Tibial artery (tissue), 4 donors: ENCODE measurements around the gene PDE4B.

Experiments
- DNase-seq, 2 donors: peaks; one replicate each; pipeline ENCODE4 v3.0.0-alpha.2; 2019
- H3K27ac ChIP-seq, 2 donors: fragments of 200-600 bp; sonication (generic) in 1 of 2; 1 replicate in 1 of 2; 2 replicates in 1 of 2; pipeline ENCODE4 v1.5.1; 2018 to 2019; ENCODE audit warnings: mild to moderate bottlenecking in 1 of 2
- H3K27me3 ChIP-seq, 2 donors: fragments of 200-600 bp; sonication (generic) in 1 of 2; one replicate each; pipeline versions ENCODE4 v1.5.1 to v1.6.0; 2016 to 2019
- H3K36me3 ChIP-seq, 3 donors: fragments of 200-600 bp; sonication (generic) in 2 of 3; one replicate each; pipeline ENCODE4 v1.5.1; 2016 to 2019; ENCODE audit warnings: mild to moderate bottlenecking in 2 of 3
- H3K4me1 ChIP-seq, 4 donors: fragments of 200-600 bp; sonication (generic) in 2 of 4; 1 replicate in 3 of 4; 2 replicates in 1 of 4; pipeline ENCODE4 v1.5.1; 2016 to 2019
- H3K4me3 ChIP-seq, 2 donors: fragments of 200-600 bp; sonication (generic) in 1 of 2; 1 replicate in 1 of 2; 2 replicates in 1 of 2; pipeline ENCODE4 v1.5.1; 2018 to 2019; ENCODE audit warnings: mild to moderate bottlenecking in 2 of 2
- H3K9me3 ChIP-seq, 3 donors: fragments of 200-600 bp; sonication (generic) in 1 of 3; one replicate each; pipeline ENCODE4 v1.5.1; 2016 to 2019
- intact Hi-C: fragments of 100-400 bp; cut with DNase I; formaldehyde crosslinking; loops from one replicate; pipeline ENCODE4 v1.15.0; 2023; ENCODE audit warnings: low total_unique reads
- TF ChIP-seq, protein P1 (sequence below), 2 experiments: fragments of 200-600 bp in 1 of 2; fragments of 450-650 bp in 1 of 2; IDR thresholded peaks; one replicate each; pipeline ENCODE4 v1.5.1; 2017 to 2019; ENCODE audit warnings: antibody characterized with exemption in 2 of 2, mild to moderate bottlenecking in 1 of 2, moderate library complexity in 1 of 2

Gene PDE4B

DNA sequence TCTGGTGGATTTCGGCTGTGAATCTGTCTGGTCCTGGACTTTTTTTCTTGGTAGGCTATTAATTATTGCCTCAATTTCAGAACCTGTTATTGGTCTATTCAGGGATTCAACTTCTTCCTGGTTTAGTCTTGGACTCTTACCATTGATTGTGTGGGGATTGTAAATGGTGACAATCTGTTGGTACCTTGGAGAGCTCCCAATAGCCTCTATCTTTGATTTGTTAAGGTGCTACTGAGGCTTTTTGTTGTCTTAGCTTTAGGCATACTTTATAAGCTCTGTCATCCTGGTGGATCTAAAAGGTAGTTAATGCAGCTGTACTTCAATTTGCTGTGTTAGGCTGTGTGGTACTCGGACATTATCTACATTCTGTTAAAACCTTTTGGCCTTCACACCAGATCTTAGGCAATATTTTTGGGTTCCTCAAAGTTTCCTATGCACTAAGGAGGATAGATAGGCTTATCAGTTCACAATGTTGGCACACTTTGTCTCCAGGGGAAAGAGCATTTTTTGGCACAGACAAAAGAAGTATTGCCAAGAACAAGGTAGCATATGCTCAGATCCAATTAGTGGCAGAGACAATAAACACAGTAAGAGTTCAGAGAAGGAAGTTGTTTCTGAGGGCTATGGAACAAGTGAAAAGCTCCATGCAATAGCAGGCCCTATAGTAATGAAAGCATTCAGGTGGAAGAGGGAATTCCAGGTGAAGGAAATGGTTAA lies 230.4 kb downstream of the PDE4B start:
- Histone ChIP-seq H3K27me3 (no peaks in the 10 kb centered on the region), H3K9me3 (no peaks in the 10 kb centered on the region), H3K27ac (no peak overlapping the region), H3K4me1 (no peaks in the 10 kb centered on the region), H3K36me3 (no peaks in the 10 kb centered on the region), H3K4me3 (no peak overlapping the region)
- DNase-seq, result no peak
- intact Hi-C loops, result no loop called here
- TF ChIP-seq, protein P1, sequence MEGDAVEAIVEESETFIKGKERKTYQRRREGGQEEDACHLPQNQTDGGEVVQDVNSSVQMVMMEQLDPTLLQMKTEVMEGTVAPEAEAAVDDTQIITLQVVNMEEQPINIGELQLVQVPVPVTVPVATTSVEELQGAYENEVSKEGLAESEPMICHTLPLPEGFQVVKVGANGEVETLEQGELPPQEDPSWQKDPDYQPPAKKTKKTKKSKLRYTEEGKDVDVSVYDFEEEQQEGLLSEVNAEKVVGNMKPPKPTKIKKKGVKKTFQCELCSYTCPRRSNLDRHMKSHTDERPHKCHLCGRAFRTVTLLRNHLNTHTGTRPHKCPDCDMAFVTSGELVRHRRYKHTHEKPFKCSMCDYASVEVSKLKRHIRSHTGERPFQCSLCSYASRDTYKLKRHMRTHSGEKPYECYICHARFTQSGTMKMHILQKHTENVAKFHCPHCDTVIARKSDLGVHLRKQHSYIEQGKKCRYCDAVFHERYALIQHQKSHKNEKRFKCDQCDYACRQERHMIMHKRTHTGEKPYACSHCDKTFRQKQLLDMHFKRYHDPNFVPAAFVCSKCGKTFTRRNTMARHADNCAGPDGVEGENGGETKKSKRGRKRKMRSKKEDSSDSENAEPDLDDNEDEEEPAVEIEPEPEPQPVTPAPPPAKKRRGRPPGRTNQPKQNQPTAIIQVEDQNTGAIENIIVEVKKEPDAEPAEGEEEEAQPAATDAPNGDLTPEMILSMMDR (IDR thresholded peaks at IDR 0.05), result no peak

DNA sequence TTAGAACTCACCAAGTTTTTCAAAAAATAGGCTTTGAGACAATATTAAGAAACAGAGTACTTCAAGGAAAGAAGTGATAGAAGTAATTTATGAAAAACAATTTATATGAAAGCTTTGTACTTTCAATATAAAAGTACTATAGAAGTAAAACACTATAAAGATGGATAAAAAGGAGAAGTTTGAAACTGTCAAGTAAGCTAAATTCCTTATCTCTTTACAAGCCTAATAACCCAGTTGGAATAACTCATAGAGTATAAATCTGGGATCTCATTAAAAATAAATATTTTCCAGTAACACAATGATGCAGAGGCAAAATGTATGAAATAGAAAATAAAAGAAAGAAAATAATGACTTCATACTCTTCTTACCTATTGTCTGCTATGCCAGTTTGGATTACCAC lies 232.5 kb downstream of the PDE4B start:
- H3K4me3 ChIP-seq, result no peak overlapping the region
- H3K4me1 ChIP-seq, result no peaks in the 10 kb centered on the region
- H3K27ac ChIP-seq, result no peak overlapping the region
- peaks cover 0 to 5% (median 0%) of the 10 kb centered on the region in 3 donors for H3K9me3 ChIP-seq
- no peaks in the 10 kb centered on the region for H3K27me3 ChIP-seq
- no peaks in the 10 kb centered on the region for H3K36me3 ChIP-seq
- TF ChIP-seq, protein P1 (IDR thresholded peaks at IDR 0.05), result no peak
- DNase-seq, result no peak
- intact Hi-C loops, result no loop called here

DNA sequence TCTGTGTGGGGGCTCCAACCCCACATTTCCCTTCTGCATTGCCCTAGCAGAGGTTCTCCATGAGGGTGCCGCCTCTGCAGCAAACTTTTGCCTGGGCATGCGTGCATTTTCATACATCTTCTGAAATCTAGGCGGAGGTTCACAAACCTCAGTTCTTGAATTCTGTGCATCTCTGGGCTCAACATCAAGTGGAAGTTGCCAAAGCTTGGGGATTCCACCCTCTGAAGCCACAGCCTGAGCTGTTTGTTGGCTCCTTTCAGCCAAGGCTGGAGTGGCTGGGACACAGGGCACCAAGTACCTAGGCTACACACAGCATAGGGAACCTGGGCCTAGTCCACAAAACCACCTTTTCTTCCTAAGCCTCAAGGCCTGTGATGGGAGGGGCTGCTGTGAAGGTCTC lies 235.3 kb downstream of the PDE4B start:
- Histone ChIP-seq H3K9me3 (peaks cover 0 to 7% (median 3%) of the 10 kb centered on the region in 3 donors), H3K27ac (no peak overlapping the region), H3K27me3 (no peaks in the 10 kb centered on the region), H3K36me3 (no peaks in the 10 kb centered on the region), H3K4me3 (no peak overlapping the region), H3K4me1 (no peaks in the 10 kb centered on the region)
- intact Hi-C loops, result no loop called here
- TF ChIP-seq, protein P1 (IDR thresholded peaks at IDR 0.05), result no peak
- no peak for DNase-seq

DNA sequence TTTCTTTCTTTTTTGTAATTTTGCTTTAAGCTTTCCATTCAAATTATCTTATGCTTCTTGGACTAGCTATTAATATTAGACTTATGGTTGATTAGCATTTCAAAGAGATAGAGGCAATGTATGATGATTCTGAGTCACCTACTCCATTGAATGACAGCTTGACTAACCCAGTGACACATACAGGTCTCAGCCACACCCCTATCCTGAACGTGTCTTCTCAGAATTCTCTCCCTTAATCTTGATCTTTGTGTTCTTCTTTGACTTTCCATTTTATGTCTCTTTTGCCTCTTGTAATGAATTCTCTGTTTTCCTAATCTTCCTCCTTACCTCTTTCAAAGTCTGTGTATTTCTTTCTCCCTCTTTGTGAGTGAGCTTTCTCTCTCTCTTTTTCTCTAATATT lies 241.1 kb downstream of the PDE4B start:
- no peak for DNase-seq
- Histone ChIP-seq H3K4me1 (no peaks in the 10 kb centered on the region), H3K9me3 (peaks cover 0 to 7% (median 3%) of the 10 kb centered on the region in 3 donors), H3K36me3 (no peaks in the 10 kb centered on the region), H3K4me3 (no peak overlapping the region), H3K27me3 (no peaks in the 10 kb centered on the region), H3K27ac (no peak overlapping the region)
- TF ChIP-seq, protein P1 (IDR thresholded peaks at IDR 0.05), result no peak
- intact Hi-C loops, result no loop called here

DNA sequence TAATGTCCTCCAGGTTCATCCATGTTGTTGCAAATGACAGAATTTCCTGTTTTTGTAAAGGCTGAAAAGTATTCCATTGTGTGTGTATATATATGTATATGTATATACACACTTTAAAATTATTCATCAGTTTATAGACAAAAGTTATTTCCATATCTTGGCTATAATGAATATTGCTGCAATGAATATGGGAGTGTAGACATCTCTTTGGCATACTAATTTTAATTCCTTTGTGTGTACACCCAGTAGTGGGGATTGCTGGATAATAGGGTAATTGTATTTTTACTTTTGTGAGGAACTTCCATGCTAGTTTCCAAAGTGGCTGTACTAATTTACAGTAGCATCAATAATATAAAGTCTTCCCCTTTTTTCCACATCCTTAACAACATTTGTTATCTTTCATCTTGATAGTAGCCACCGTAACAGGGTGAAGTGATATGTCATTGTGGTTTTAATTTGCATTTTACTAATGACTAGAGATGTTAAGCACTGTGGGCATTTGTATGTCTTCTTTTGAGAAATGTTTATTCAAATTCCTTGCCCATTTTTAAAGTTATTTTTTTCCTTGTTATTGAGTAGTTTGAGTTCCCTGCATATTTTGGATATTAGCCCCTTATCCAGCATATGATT lies 243.0 kb downstream of the PDE4B start:
- intact Hi-C loops, result no loop called here
- no peak for DNase-seq
- TF ChIP-seq, protein P1 (IDR thresholded peaks at IDR 0.05), result no peak
- H3K4me3 ChIP-seq, result no peak overlapping the region
- H3K4me1 ChIP-seq, result no peaks in the 10 kb centered on the region
- no peaks in the 10 kb centered on the region for H3K36me3 ChIP-seq
- peaks cover 0 to under 1% (median 0%) of the 10 kb centered on the region in 3 donors for H3K9me3 ChIP-seq
- no peak overlapping the region for H3K27ac ChIP-seq
- no peaks in the 10 kb centered on the region for H3K27me3 ChIP-seq
